HepG2 (cell line): ENCODE results near the gene MCRIP2. TPM values are rescaled to one million over a fixed set of nuclear protein-coding genes. Genes with fewer than 3 reads are reported as not detected.

Experiments used
- ARID4A ChIP-seq: sonication (generic); formaldehyde crosslinking; IDR thresholded peaks from 2 replicates; pipeline ENCODE4 v1.5.0; 2020; ENCODE audit warnings: mild to moderate bottlenecking, missing genetic modification reagents, borderline replicate concordance
- ATF7-NPFF ChIP-seq: sonication (generic); formaldehyde crosslinking; IDR thresholded peaks from 2 replicates; pipeline ENCODE4 v1.8.1; 2023; ENCODE audit warnings: mild to moderate bottlenecking, low read depth, missing genetic modification reagents, moderate library complexity
- GMEB1 ChIP-seq: sonication (generic); formaldehyde crosslinking; IDR thresholded peaks from 2 replicates; pipeline ENCODE4 v1.5.1; 2020; ENCODE audit warnings: missing genetic modification reagents, mild to moderate bottlenecking, borderline replicate concordance
- HOXA5 ChIP-seq: sonication (generic); formaldehyde crosslinking; IDR thresholded peaks from 2 replicates; pipeline ENCODE4 v1.4.0; 2020; ENCODE audit warnings: missing genetic modification reagents
- MAX ChIP-seq: IDR thresholded peaks from 2 replicates; pipeline ENCODE4 v1.6.1; 2012; ENCODE audit warnings: inconsistent platforms
- NRL ChIP-seq: sonication (generic); formaldehyde crosslinking; IDR thresholded peaks from 2 replicates; pipeline ENCODE4 v1.5.0; 2020; ENCODE audit warnings: missing genetic modification reagents, mild to moderate bottlenecking, moderate library complexity, borderline replicate concordance
- POGK ChIP-seq: sonication (generic); formaldehyde crosslinking; conservative IDR thresholded peaks from 2 replicates; pipeline ENCODE4 v1.8.0; 2022; ENCODE audit warnings: mild to moderate bottlenecking, moderate library complexity, missing genetic modification reagents
- RERE ChIP-seq: IDR thresholded peaks from 2 replicates; pipeline ENCODE4 v1.6.1; 2016; ENCODE audit warnings: low read depth, missing genetic modification reagents, missing compliant biosample characterization
- ZFP36L1 ChIP-seq: sonication (generic); formaldehyde crosslinking; IDR thresholded peaks from 2 replicates; pipeline ENCODE4 v1.8.0; 2022; ENCODE audit warnings: mild to moderate bottlenecking, missing genetic modification reagents, moderate library complexity
- ZNF546 ChIP-seq: sonication (generic); formaldehyde crosslinking; conservative IDR thresholded peaks from 2 replicates; pipeline ENCODE4 v1.8.1; 2023; ENCODE audit warnings: mild to moderate bottlenecking, missing genetic modification reagents
- ZNF562 ChIP-seq: sonication (generic); formaldehyde crosslinking; IDR thresholded peaks from 2 replicates; pipeline ENCODE4 v1.8.0; 2022; ENCODE audit warnings: missing genetic modification reagents, borderline replicate concordance
- polyA plus RNA-seq, 8 experiments: library from polyadenylated mRNA; depleted of rRNA in 3 of 8; stranded (reverse) in 7 of 8; unstranded in 1 of 8; fragments of >200 nt; fragmentation: Illumina TruSeq in 4 of 8; extraction: Trizol in 4 of 8; gene quantifications; 2 replicates each; pipeline versions ENCODE4 v1.2.1 to v1.2.3, GENCODE V29; 2011 to 2016; ENCODE audit warnings: low read depth in 4 of 8, missing spikeins in 1 of 8, mixed read lengths in 1 of 8; ENCODE audit not compliant: insufficient read depth in 1 of 8
- total RNA-seq, 5 experiments: library from RNA; depleted of rRNA; stranded (reverse); fragments of >200 nt; fragmentation: Illumina TruSeq; extraction: Trizol; gene quantifications; 2 replicates each; pipeline ENCODE4 v1.2.3, GENCODE V29; 2016; ENCODE audit warnings: low read depth in 1 of 5

MCRIP2 gene
- total and polyA plus RNA-seq, 2 of the 13 experiments (the other 11 are each of a cell fraction or from before 2014, with no cell fraction given) = 39.6 to 76.7 TPM

- TF ChIP-seq ARID4A (CRISPR knock-in tag) (no peak), NRL (no peak), POGK (CRISPR knock-in tag) (no peak), RERE (CRISPR knock-in tag) (no peak), ATF7-NPFF (CRISPR knock-in tag) (no peak), HOXA5 (no peak), ZNF546 (CRISPR knock-in tag) (no peak), ZNF562 (no peak), MAX (0 out of 2 replicates have a peak, but pooled peaks have one; percentile 30), GMEB1 (CRISPR knock-in tag) (no peak), ZFP36L1 (CRISPR knock-in tag) (no peak)
Measured at GRCh38 chr16:638034-638543, 3.5 kb upstream of the MCRIP2 start (continued).
